Measurements from ENCODE around the gene MAP3K21. TPM values are rescaled to one million over a fixed set of nuclear protein-coding genes. Genes with fewer than 3 reads are reported as not detected.

MAP3K21 gene
- total and polyA plus RNA-seq, 12 donors = 0.39 to 12.1 (median 6.0) TPM

DNA sequence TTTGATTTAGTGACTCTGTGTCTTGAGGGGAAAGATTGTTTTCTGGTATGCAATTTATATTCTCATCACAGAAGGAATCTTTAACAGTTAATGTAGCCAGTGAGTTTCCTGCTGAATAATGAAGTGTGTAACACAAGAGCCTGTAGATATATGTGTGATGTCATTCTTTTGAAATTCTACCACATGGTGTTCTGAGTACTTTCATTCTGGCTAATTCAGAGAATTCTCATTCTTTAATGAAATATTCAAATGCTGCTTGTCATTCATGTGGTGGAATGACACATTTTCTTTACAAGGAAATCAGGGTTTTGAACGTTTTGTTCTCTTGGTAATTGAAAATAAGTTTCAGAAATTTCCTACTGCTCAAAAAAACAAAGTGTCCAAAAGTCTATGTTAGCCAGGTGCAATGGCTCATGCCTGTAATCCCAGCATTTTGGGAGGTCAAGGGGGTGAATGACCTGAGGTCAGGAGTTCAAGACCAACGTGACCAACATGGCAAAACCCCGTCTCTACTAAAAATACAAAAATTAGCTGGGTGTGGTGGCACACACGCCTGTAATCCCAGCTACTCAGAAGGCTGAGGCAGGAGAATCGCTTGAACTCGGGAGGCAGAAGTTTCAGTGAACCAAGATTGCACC lies 79.6 kb downstream of the MAP3K21 start:
- no peak for DNase-seq
- H3K4me1 ChIP-seq (replicated peaks in 1 of 2) = no peaks in the 10 kb centered on the region
- no peak overlapping the region for H3K27ac ChIP-seq
- 67 to 78% (median 71%) methylated on average over 6 of the region's 6 CpGs for WGBS, 4 donors
- H3K36me3 ChIP-seq (replicated peaks in 1 of 2) = no peaks in the 10 kb centered on the region
- H3K27me3 ChIP-seq = no peaks in the 10 kb centered on the region
- H3K9me3 ChIP-seq (replicated peaks in 1 of 3) = peaks cover 0 to 3% (median 0%) of the 10 kb centered on the region in 3 donors
- intact Hi-C loops (cut with DNase I) = no loop called here
- TF ChIP-seq POLR2A (IDR thresholded peaks at IDR 0.05) (no peak), CTCF (IDR thresholded peaks at IDR 0.05) (no peak)
- H3K4me3 ChIP-seq = no peak overlapping the region

GRCh38 chr1:233409540-233409939 lies 82.0 kb downstream of the MAP3K21 start:
- intact Hi-C loops (cut with DNase I) = no loop called here
- H3K27me3 ChIP-seq = no peaks in the 10 kb centered on the region
- DNase-seq = no peak
- H3K9me3 ChIP-seq (replicated peaks in 1 of 3) = peaks cover 0 to 3% (median 0%) of the 10 kb centered on the region in 3 donors
- no peaks in the 10 kb centered on the region for H3K4me1 ChIP-seq (replicated peaks in 1 of 2)
- no peaks in the 10 kb centered on the region for H3K36me3 ChIP-seq (replicated peaks in 1 of 2)
- WGBS, 4 donors = 56 to 64% (median 60%) methylated on average over 2 of the region's 2 CpGs
- no peak overlapping the region for H3K27ac ChIP-seq
- no peak overlapping the region for H3K4me3 ChIP-seq
- TF ChIP-seq POLR2A (IDR thresholded peaks at IDR 0.05) = no peak

GRCh38 chr1:233410906-233411305 lies 83.4 kb downstream of the MAP3K21 start:
- Histone ChIP-seq H3K4me1 (replicated peaks in 1 of 2) (no peaks in the 10 kb centered on the region), H3K9me3 (replicated peaks in 1 of 3) (peaks cover 0 to 3% (median 0%) of the 10 kb centered on the region in 3 donors), H3K4me3 (no peak overlapping the region), H3K27me3 (no peaks in the 10 kb centered on the region), H3K27ac (no peak overlapping the region), H3K36me3 (replicated peaks in 1 of 2) (no peaks in the 10 kb centered on the region)
- no peak for TF ChIP-seq POLR2A (IDR thresholded peaks at IDR 0.05)
- no peak for TF ChIP-seq CTCF (IDR thresholded peaks at IDR 0.05)
- WGBS, 4 donors = 67 to 85% (median 72%) methylated on average over 4 to 5 of the region's 5 CpGs
- no peak for DNase-seq
- intact Hi-C loops (cut with DNase I) = no loop called here

DNA sequence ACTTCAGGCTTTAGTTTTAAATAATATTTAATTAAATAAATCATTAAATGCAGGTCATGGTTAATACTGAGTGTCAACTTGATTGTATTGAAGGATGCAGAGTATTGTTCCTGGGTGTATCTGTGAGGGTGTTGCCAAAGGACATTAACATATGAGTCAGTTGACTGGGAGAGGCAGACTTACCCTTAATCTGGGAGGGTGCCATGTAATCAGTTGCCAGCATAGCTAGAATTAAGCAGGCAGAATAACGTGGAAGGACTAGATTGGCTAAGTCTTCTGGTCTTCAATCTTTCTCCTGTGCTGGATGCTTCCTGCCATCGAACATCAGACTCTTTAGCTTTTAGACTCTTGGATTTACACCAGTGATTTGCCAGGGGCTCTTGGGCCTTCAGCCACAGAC lies 85.3 kb downstream of the MAP3K21 start:
- Histone ChIP-seq H3K9me3 (replicated peaks in 1 of 3) (peaks cover 0 to 2% (median 0%) of the 10 kb centered on the region in 3 donors), H3K27ac (no peak overlapping the region), H3K4me1 (replicated peaks in 1 of 2) (no peaks in the 10 kb centered on the region), H3K36me3 (replicated peaks in 1 of 2) (no peaks in the 10 kb centered on the region), H3K4me3 (no peak overlapping the region), H3K27me3 (no peaks in the 10 kb centered on the region)
- TF ChIP-seq POLR2A (IDR thresholded peaks at IDR 0.05) (no peak), CTCF (IDR thresholded peaks at IDR 0.05) (no peak)
- WGBS, 4 donors = 59 to 69% (median 65%) methylated on average over 2 of the region's 2 CpGs
- intact Hi-C loops (cut with DNase I) = no loop called here
- DNase-seq = no peak

DNA sequence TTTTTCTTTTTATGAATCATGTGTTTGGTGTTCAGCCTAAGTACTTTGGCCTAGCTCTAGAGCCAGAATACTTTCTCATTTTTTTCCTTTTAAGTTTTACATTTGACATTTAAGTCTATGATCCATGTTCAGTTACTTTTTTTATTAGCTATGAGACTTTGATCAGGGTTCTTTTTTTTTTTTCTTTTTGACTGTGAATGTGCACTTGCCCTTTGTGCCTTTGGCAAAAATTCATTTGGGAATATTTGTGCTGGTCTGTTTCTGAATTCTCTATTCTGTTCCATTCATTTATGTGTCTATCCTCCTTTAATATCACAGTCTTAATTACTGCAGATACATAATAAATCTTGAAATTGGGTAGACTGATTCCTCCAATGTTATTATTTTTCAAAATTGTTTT lies 93.8 kb downstream of the MAP3K21 start:
- Histone ChIP-seq H3K36me3 (replicated peaks in 1 of 2) (no peaks in the 10 kb centered on the region), H3K27me3 (no peaks in the 10 kb centered on the region), H3K9me3 (replicated peaks in 1 of 3) (no peaks in the 10 kb centered on the region), H3K4me3 (no peak overlapping the region), H3K27ac (no peak overlapping the region), H3K4me1 (replicated peaks in 1 of 2) (no peaks in the 10 kb centered on the region)
- TF ChIP-seq CTCF (IDR thresholded peaks at IDR 0.05) = no peak
- no peak for TF ChIP-seq POLR2A (IDR thresholded peaks at IDR 0.05)
- DNase-seq = no peak
- intact Hi-C loops (cut with DNase I) = no loop called here

Data from adrenal gland (tissue), 12 donors.